HepG2 (cell line): ENCODE measurements around the gene SFT2D1. TPM values are rescaled to one million over a fixed set of nuclear protein-coding genes. Genes with fewer than 3 reads are reported as not detected.

Experiments used
- DPF2 ChIP-seq: sonication (generic); formaldehyde crosslinking; IDR thresholded peaks from 2 replicates; pipeline ENCODE4 v1.4.0; 2020; ENCODE audit warnings: mild to moderate bottlenecking, low read depth, missing genetic modification reagents, borderline replicate concordance
- KLF12 ChIP-seq: sonication (generic); formaldehyde crosslinking; IDR thresholded peaks from 2 replicates; pipeline ENCODE4 v1.4.0; 2020; ENCODE audit warnings: missing genetic modification reagents, borderline replicate concordance
- MEIS1 ChIP-seq: sonication (generic); formaldehyde crosslinking; IDR thresholded peaks from 2 replicates; pipeline ENCODE4 v1.9.0; 2021; ENCODE audit warnings: mild to moderate bottlenecking, missing genetic modification reagents, moderate library complexity, borderline replicate concordance
- NCOA5 ChIP-seq: sonication (generic); formaldehyde crosslinking; IDR thresholded peaks from 2 replicates; pipeline ENCODE4 v1.4.0; 2020; ENCODE audit warnings: missing genetic modification reagents
- RBAK ChIP-seq: sonication (generic); formaldehyde crosslinking; IDR thresholded peaks from 2 replicates; pipeline ENCODE4 v1.5.1; 2020; ENCODE audit warnings: mild to moderate bottlenecking, missing genetic modification reagents
- RFX1 ChIP-seq: fragments of 450-650 bp; IDR thresholded peaks from 2 replicates; pipeline ENCODE4 v1.6.1; 2017
- SIX1 ChIP-seq: sonication (generic); formaldehyde crosslinking; IDR thresholded peaks from 2 replicates; pipeline ENCODE4 v1.4.0; 2020; ENCODE audit warnings: missing genetic modification reagents, borderline replicate concordance
- SMAD3 ChIP-seq: sonication (generic); formaldehyde crosslinking; IDR thresholded peaks from 2 replicates; pipeline ENCODE4 v1.4.0; 2020; ENCODE audit warnings: missing genetic modification reagents
- SOX5 ChIP-seq: IDR thresholded peaks from 2 replicates; pipeline ENCODE4 v1.6.1; 2016; ENCODE audit warnings: borderline replicate concordance
- polyA plus RNA-seq, 8 experiments: library from polyadenylated mRNA; depleted of rRNA in 3 of 8; stranded (reverse) in 7 of 8; unstranded in 1 of 8; fragments of >200 nt; fragmentation: Illumina TruSeq in 4 of 8; extraction: Trizol in 4 of 8; gene quantifications; 2 replicates each; pipeline versions ENCODE4 v1.2.1 to v1.2.3, GENCODE V29; 2011 to 2016; ENCODE audit warnings: low read depth in 4 of 8, missing spikeins in 1 of 8, mixed read lengths in 1 of 8; ENCODE audit not compliant: insufficient read depth in 1 of 8
- total RNA-seq, 5 experiments: library from RNA; depleted of rRNA; stranded (reverse); fragments of >200 nt; fragmentation: Illumina TruSeq; extraction: Trizol; gene quantifications; 2 replicates each; pipeline ENCODE4 v1.2.3, GENCODE V29; 2016; ENCODE audit warnings: low read depth in 1 of 5
- TF ChIP-seq, protein P1 (sequence below), 2 experiments: sonication (generic) in 1 of 2; formaldehyde crosslinking in 1 of 2; IDR thresholded peaks; 2 replicates each; pipeline versions ENCODE4 v1.4.0 to v1.6.1; 2016 to 2020; ENCODE audit warnings: borderline replicate concordance in 1 of 2, low read depth in 1 of 2, mild to moderate bottlenecking in 1 of 2, missing genetic modification reagents in 1 of 2
- TF ChIP-seq, protein P2 (sequence below): sonication (generic); formaldehyde crosslinking; IDR thresholded peaks from 2 replicates; pipeline ENCODE4 v1.9.0; 2021; ENCODE audit warnings: missing genetic modification reagents, mild to moderate bottlenecking, borderline replicate concordance
- TF ChIP-seq, protein P3 (sequence below): sonication (generic); formaldehyde crosslinking; IDR thresholded peaks from 2 replicates; pipeline ENCODE4 v1.8.1; 2023; ENCODE audit warnings: mild to moderate bottlenecking, inconsistent platforms, moderate library complexity, missing genetic modification reagents, borderline replicate concordance
- TF ChIP-seq, protein P4 (sequence below): sonication (generic); IDR thresholded peaks from 2 replicates; pipeline ENCODE4 v1.6.1; 2016; ENCODE audit warnings: low read depth, borderline replicate concordance

The SFT2D1 gene
- total and polyA plus RNA-seq, 2 of the 13 experiments (the other 11 are each of a cell fraction or from before 2014, with no cell fraction given): 115 to 147 TPM

DNA sequence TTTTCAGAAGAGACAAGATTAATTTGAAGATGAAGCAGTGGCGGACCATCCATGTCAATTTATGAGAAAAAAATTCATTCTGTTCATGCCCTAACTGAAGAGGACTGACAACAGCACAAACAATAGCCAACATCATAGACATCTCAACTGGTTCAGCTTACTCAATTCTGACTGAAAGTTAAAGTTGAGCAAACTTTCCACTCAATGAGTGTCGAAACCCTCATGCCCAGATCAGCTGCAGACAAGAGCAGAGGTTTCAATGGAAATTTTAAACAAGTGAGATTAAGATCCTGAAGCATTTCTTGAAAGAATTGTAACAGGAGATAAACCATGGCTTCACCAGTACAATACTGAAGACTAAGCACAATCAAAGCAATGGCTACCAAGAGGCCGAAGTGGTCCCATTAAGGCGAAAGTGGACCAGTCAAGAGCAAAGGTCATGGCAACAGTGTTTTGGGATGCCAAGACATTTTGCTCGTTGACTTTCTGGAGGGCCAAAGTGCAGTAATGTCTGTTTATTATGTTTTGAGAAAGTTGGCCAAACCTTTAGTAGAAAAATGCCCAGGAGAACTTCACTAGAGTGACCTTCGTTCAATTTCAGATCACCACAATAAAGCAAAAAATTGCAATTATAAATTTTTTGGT is 6.1 kb upstream of the SFT2D1 start (continued):
- TF ChIP-seq, protein P1, sequence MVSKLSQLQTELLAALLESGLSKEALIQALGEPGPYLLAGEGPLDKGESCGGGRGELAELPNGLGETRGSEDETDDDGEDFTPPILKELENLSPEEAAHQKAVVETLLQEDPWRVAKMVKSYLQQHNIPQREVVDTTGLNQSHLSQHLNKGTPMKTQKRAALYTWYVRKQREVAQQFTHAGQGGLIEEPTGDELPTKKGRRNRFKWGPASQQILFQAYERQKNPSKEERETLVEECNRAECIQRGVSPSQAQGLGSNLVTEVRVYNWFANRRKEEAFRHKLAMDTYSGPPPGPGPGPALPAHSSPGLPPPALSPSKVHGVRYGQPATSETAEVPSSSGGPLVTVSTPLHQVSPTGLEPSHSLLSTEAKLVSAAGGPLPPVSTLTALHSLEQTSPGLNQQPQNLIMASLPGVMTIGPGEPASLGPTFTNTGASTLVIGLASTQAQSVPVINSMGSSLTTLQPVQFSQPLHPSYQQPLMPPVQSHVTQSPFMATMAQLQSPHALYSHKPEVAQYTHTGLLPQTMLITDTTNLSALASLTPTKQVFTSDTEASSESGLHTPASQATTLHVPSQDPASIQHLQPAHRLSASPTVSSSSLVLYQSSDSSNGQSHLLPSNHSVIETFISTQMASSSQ (IDR thresholded peaks at IDR 0.05; ENCODE audit: low read depth): no peak
- TF ChIP-seq, protein P1 (CRISPR knock-in tag; IDR thresholded peaks at IDR 0.05; ENCODE audit: borderline replicate concordance): peak; percentile 25; the same call in 1 of the 2 replicates
- TF ChIP-seq, protein P2, sequence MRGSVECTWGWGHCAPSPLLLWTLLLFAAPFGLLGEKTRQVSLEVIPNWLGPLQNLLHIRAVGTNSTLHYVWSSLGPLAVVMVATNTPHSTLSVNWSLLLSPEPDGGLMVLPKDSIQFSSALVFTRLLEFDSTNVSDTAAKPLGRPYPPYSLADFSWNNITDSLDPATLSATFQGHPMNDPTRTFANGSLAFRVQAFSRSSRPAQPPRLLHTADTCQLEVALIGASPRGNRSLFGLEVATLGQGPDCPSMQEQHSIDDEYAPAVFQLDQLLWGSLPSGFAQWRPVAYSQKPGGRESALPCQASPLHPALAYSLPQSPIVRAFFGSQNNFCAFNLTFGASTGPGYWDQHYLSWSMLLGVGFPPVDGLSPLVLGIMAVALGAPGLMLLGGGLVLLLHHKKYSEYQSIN (CRISPR knock-in tag): no peak
- TF ChIP-seq, protein P3, sequence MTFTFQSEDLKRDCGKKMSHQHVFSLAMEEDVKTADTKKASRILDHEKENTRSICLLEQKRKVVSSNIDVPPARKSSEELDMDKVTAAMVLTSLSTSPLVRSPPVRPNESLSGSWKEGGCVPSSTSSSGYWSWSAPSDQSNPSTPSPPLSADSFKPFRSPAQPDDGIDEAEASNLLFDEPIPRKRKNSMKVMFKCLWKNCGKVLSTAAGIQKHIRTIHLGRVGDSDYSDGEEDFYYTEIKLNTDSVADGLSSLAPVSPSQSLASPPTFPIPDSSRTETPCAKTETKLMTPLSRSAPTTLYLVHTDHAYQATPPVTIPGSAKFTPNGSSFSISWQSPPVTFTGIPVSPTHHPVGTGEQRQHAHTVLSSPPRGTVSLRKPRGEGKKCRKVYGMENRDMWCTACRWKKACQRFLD (CRISPR knock-in tag): no peak
- TF ChIP-seq SMAD3 (CRISPR knock-in tag) (peak; percentile 46; the same call in 1 of the 2 replicates), NCOA5 (no peak), RFX1 (no peak), MEIS1 (CRISPR knock-in tag) (no peak), SIX1 (no peak), RBAK (CRISPR knock-in tag) (no peak), SOX5 (CRISPR knock-in tag) (peak; percentile 70; the same call in 1 of the 2 replicates), KLF12 (CRISPR knock-in tag) (no peak), DPF2 (CRISPR knock-in tag) (0 out of 2 replicates have a peak, but pooled peaks have one; percentile 27)
- TF ChIP-seq, protein P4, sequence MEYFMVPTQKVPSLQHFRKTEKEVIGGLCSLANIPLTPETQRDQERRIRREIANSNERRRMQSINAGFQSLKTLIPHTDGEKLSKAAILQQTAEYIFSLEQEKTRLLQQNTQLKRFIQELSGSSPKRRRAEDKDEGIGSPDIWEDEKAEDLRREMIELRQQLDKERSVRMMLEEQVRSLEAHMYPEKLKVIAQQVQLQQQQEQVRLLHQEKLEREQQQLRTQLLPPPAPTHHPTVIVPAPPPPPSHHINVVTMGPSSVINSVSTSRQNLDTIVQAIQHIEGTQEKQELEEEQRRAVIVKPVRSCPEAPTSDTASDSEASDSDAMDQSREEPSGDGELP: peak; percentile 63
